Liver (tissue), 9 donors: ENCODE measurements around the gene MEI4. TPM values are rescaled to one million over a fixed set of nuclear protein-coding genes. Genes with fewer than 3 reads are reported as not detected.

Source experiments
- DNase-seq: peaks from one replicate; pipeline ENCODE4 v3.0.0-alpha.2; 2017; ENCODE audit warnings: low spot score
- H3K27ac ChIP-seq, 2 donors: one replicate each; pipeline ENCODE4 v1.7.0; 2013; ENCODE audit warnings: inconsistent platforms in 2 of 2, low read length in 2 of 2, control low read depth in 1 of 2, low read depth in 1 of 2, mild to moderate bottlenecking in 1 of 2
- H3K27me3 ChIP-seq, 4 donors: one replicate each; pipeline versions ENCODE4 v1.6.1 to v1.7.0; 2013; ENCODE audit warnings: low read length in 3 of 4, inconsistent platforms in 1 of 4, mild to moderate bottlenecking in 1 of 4, moderate library complexity in 1 of 4; ENCODE audit not compliant: control insufficient read depth in 4 of 4, insufficient read depth in 4 of 4
- H3K36me3 ChIP-seq, 4 donors: one replicate each; pipeline versions ENCODE4 v1.6.1 to v1.7.0; 2013; ENCODE audit warnings: low read length in 3 of 4, mild to moderate bottlenecking in 3 of 4, low read depth in 1 of 4, moderate library complexity in 1 of 4; ENCODE audit not compliant: control insufficient read depth in 4 of 4, insufficient read depth in 3 of 4
- H3K4me1 ChIP-seq, 4 donors: one replicate each; pipeline versions ENCODE4 v1.6.1 to v1.7.0; 2013; ENCODE audit warnings: low read length in 3 of 4, mild to moderate bottlenecking in 3 of 4, moderate library complexity in 1 of 4; ENCODE audit not compliant: control insufficient read depth in 4 of 4, insufficient read depth in 4 of 4
- H3K4me3 ChIP-seq, 3 donors: one replicate each; pipeline versions ENCODE4 v1.6.1 to v1.7.0; 2013; ENCODE audit warnings: low read length in 3 of 3, control low read depth in 1 of 3, low read depth in 1 of 3, mild to moderate bottlenecking in 1 of 3
- H3K9ac ChIP-seq, 2 donors: one replicate each; pipeline ENCODE4 v1.7.0; 2013; ENCODE audit warnings: low read length in 2 of 2, mild to moderate bottlenecking in 2 of 2, moderate library complexity in 2 of 2, control low read depth in 1 of 2, low read depth in 1 of 2
- H3K9me3 ChIP-seq, 4 donors: one replicate each; pipeline versions ENCODE4 v1.6.1 to v1.7.0; 2013; ENCODE audit warnings: low read length in 3 of 4; ENCODE audit not compliant: control insufficient read depth in 4 of 4
- CTCF ChIP-seq: fragments of 150-350 bp; IDR thresholded peaks from 2 replicates; pipeline ENCODE4 v1.5.1; 2017; ENCODE audit warnings: improper control_type of control experiment, low read depth, low read length; ENCODE audit not compliant: missing input control
- EGR1 ChIP-seq, 2 donors: IDR thresholded peaks; 2 replicates each; pipeline ENCODE4 v1.6.1; 2016 to 2018; ENCODE audit warnings: antibody characterized with exemption in 2 of 2, low read depth in 2 of 2
- FOXA1 ChIP-seq: IDR thresholded peaks from 2 replicates; pipeline ENCODE4 v1.6.1; 2016; ENCODE audit warnings: antibody characterized with exemption
- GABPA ChIP-seq, 2 donors: IDR thresholded peaks in 1 of 2; conservative IDR thresholded peaks in 1 of 2; 2 replicates each; pipeline ENCODE4 v1.6.1; 2016; ENCODE audit warnings: antibody characterized with exemption in 2 of 2, mild to moderate bottlenecking in 1 of 2, moderate library complexity in 1 of 2
- HNF4A ChIP-seq, 2 donors: conservative IDR thresholded peaks; 2 replicates each; pipeline ENCODE4 v1.6.1; 2016; ENCODE audit warnings: antibody characterized with exemption in 2 of 2, mild to moderate bottlenecking in 2 of 2
- HNF4G ChIP-seq: IDR thresholded peaks from 2 replicates; pipeline ENCODE4 v1.6.1; 2016; ENCODE audit warnings: antibody characterized with exemption
- JUND ChIP-seq, 2 donors: IDR thresholded peaks; 2 replicates each; pipeline ENCODE4 v1.6.1; 2016; ENCODE audit warnings: antibody characterized with exemption in 2 of 2
- RAD21 ChIP-seq, 2 donors: IDR thresholded peaks; 2 replicates each; pipeline ENCODE4 v1.6.1; 2016; ENCODE audit warnings: antibody characterized with exemption in 2 of 2, mild to moderate bottlenecking in 2 of 2
- RXRA ChIP-seq, 2 donors: IDR thresholded peaks; 2 replicates each; pipeline ENCODE4 v1.6.1; 2017 to 2018; ENCODE audit warnings: antibody characterized with exemption in 2 of 2, mild to moderate bottlenecking in 1 of 2
- SP1 ChIP-seq: IDR thresholded peaks from 2 replicates; pipeline ENCODE4 v1.6.1; 2018; ENCODE audit warnings: antibody characterized with exemption, mild to moderate bottlenecking
- TAF1 ChIP-seq: conservative IDR thresholded peaks from 2 replicates; pipeline ENCODE4 v1.6.1; 2016; ENCODE audit warnings: antibody characterized with exemption, mild to moderate bottlenecking
- WGBS: extraction: QIAGEN DNeasy Blood & Tissue Kit; methylation state at CpG from one replicate; pipeline ENCODE4 v1.1.7; 2013; 5-methylcytosine and 5-hydroxymethylcytosine counted together
- polyA plus RNA-seq, 2 donors: library from polyadenylated mRNA; stranded (reverse) in 1 of 2; unstranded in 1 of 2; fragments of 200-250 nt in 1 of 2; fragments of >200 nt in 1 of 2; fragmentation: Nextera tagmentation in 1 of 2; extraction: Ambion mirVana in 1 of 2; gene quantifications; one replicate each; pipeline versions ENCODE4 v1.2.1 to v1.2.3, GENCODE V29; 2013 to 2015
- total RNA-seq, 2 donors: library from RNA; depleted of rRNA; stranded (reverse); fragments of >200 nt; gene quantifications; one replicate each; pipeline ENCODE4 v1.2.3, GENCODE V29; 2014
- donor health status: healthy.
- donor health status: healthy.
- donor health status: healthy.
- donor health status: healthy.
- donor health status: healthy.

Gene MEI4
- total and polyA plus RNA-seq, 4 donors, result 0.36 to 0.84 (median 0.42) TPM

DNA sequence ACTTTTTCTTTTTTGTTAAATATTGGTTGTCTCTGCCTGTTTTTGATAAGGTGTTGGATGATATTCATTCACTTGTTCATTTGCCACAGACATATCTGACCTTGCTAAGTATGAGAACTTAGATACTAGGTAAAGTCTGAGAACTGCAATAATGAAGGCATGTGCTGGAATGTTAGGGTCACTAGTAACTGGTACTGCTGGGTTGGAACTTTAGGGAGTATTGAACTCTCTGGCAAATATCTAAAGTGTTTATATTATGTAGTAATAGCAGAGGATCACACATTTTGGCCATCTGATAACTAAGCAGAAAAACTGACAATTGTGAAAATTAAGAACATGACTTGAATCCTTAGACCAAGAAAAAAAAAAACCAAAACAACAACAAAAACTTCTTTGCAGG lies 162.7 kb downstream of the MEI4 start:
- Histone ChIP-seq H3K9me3 (no peaks in the 10 kb centered on the region), H3K27ac (no peak overlapping the region), H3K4me1 (peaks cover 0 to 10% (median 2%) of the 10 kb centered on the region in 4 donors), H3K4me3 (no peak overlapping the region), H3K36me3 (no peaks in the 10 kb centered on the region), H3K9ac (no peak overlapping the region), H3K27me3 (no peaks in the 10 kb centered on the region)
- TF ChIP-seq EGR1 (IDR thresholded peaks at IDR 0.05; ENCODE audit: low read depth in 2 of 2) (no peak), FOXA1 (no peak), CTCF (no peak), HNF4A (conservative IDR thresholded peaks at IDR 0.05) (peak; percentile 26 to 44), TAF1 (no peak), SP1 (peak; percentile 16), RXRA (IDR thresholded peaks at IDR 0.05) (peak; percentile 57 to 61), RAD21 (IDR thresholded peaks at IDR 0.05) (no peak)
- DNase-seq, result no peak

DNA sequence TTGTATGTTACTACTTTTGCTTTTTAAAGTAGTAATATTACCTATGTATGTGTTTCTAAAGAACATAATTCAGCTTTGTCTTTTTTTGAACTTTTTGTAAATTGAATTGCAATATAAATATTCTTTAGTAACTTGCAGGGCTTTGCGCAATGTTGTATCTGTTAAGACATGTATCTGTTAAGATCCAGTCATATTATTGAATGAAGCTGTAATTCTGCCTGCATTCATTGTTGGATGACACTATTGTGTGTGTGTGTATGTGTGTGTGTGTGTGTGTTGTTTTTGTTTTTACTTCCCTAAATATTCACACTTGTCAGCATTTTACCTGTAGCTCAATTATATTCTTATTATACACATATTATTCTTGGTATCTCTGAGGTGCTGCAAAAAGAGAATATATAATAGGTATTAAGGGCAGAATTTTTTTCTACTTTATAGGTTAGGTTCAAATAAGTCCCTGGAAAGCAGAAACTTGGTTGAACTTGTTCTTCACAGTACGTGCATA lies 164.0 kb downstream of the MEI4 start:
- Histone ChIP-seq H3K4me1 (peaks cover 0 to 10% (median 2%) of the 10 kb centered on the region in 4 donors), H3K27ac (no peak overlapping the region), H3K27me3 (no peaks in the 10 kb centered on the region), H3K9me3 (no peaks in the 10 kb centered on the region), H3K9ac (no peak overlapping the region), H3K4me3 (no peak overlapping the region), H3K36me3 (no peaks in the 10 kb centered on the region)
- DNase-seq, result no peak
- TF ChIP-seq TAF1 (no peak), GABPA (IDR thresholded peaks at IDR 0.05 in 1 of 2, conservative IDR thresholded peaks at IDR 0.05 in 1 of 2) (no peak), JUND (IDR thresholded peaks at IDR 0.05) (no peak), HNF4G (no peak), SP1 (no peak)
- WGBS, result 92% methylated on average over 2 of the region's 2 CpGs

DNA sequence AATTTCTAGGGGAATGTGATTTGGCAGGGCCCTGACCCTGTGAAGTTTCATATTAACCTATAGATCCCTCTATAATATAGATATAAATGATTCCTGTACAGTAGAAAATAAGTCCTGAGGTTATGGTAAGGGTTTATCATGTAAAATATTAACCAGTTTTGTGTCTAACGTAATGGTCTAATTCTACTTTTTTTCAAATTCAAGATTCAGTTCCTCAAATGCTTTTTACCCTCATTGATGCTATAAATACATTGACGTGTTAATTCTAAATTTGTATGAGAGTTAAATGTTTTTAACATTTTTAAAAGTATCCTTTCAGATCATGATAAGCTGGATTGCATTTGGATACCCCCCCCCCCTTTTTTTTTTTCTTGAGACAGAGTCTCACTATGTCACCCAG lies 169.4 kb downstream of the MEI4 start:
- Histone ChIP-seq H3K27ac (no peak overlapping the region), H3K27me3 (no peaks in the 10 kb centered on the region), H3K9me3 (no peaks in the 10 kb centered on the region), H3K9ac (no peak overlapping the region), H3K4me1 (no peaks in the 10 kb centered on the region), H3K36me3 (no peaks in the 10 kb centered on the region), H3K4me3 (no peak overlapping the region)
- 67% methylated on average over 2 of the region's 2 CpGs for WGBS
- DNase-seq, result no peak
- TF ChIP-seq HNF4G (no peak), CTCF (no peak), TAF1 (no peak), RAD21 (IDR thresholded peaks at IDR 0.05) (no peak), EGR1 (IDR thresholded peaks at IDR 0.05; ENCODE audit: low read depth in 2 of 2) (no peak), RXRA (IDR thresholded peaks at IDR 0.05) (no peak), SP1 (no peak)
